ENCODE data around the gene VAT1. TPM values are rescaled to one million over a fixed set of nuclear protein-coding genes. Genes with fewer than 3 reads are reported as not detected.
A peak's percentile ranks its signal among the peaks of the same experiment; 100 is the strongest.

Gene VAT1
- total and polyA plus RNA-seq, 9 of the 15 experiments (the other 6 are each of a cell fraction or from before 2014, with no cell fraction given), result 29.4 to 153 (median 66.7) TPM

DNA sequence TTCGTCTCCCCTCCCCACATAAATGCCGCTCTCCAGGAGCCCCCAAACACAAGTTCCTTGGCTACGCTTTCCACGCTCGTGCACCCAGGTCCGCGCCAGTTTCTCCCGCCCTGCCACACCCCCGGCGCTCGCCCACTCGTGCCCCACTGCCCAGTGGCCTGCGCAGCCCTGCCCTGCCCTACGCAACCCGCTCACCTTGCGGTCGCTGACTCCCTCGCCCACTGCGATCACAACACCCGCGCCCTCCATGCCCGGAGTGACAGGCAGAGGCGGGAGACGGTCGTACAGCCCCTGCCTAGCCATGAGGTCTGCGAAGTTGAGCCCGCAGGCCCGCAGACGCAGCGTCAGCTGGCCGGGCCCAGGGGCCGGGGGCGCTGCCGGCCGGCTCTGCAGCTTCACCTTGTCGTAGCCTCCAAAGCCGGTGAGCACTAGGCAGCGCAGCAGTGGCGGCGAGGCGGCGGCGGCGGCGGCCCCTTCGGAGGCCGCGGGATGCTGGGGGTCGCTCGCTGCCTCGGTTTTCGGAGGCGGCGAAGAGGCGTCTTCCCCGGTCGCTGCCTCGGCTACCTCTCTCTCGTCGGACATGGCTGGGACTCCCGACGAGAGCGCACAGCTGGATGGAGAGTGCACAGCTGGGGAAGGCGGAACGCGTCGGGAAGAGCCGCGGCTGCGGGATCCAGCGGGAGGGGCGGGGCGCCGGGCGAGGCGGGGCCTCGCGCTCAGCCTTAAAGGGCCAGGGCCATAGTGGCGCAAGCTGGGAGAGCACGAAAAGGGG, at the start of gene VAT1 (continued):
- TF ChIP-seq, protein P1, sequence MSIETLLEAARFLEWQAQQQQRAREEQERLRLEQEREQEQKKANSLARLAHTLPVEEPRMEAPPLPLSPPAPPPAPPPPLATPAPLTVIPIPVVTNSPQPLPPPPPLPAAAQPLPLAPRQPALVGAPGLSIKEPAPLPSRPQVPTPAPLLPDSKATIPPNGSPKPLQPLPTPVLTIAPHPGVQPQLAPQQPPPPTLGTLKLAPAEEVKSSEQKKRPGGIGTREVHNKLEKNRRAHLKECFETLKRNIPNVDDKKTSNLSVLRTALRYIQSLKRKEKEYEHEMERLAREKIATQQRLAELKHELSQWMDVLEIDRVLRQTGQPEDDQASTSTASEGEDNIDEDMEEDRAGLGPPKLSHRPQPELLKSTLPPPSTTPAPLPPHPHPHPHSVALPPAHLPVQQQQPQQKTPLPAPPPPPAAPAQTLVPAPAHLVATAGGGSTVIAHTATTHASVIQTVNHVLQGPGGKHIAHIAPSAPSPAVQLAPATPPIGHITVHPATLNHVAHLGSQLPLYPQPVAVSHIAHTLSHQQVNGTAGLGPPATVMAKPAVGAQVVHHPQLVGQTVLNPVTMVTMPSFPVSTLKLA (conservative IDR thresholded peaks at IDR 0.05), result peak; percentile 67 to 79
- TF ChIP-seq, protein P2, sequence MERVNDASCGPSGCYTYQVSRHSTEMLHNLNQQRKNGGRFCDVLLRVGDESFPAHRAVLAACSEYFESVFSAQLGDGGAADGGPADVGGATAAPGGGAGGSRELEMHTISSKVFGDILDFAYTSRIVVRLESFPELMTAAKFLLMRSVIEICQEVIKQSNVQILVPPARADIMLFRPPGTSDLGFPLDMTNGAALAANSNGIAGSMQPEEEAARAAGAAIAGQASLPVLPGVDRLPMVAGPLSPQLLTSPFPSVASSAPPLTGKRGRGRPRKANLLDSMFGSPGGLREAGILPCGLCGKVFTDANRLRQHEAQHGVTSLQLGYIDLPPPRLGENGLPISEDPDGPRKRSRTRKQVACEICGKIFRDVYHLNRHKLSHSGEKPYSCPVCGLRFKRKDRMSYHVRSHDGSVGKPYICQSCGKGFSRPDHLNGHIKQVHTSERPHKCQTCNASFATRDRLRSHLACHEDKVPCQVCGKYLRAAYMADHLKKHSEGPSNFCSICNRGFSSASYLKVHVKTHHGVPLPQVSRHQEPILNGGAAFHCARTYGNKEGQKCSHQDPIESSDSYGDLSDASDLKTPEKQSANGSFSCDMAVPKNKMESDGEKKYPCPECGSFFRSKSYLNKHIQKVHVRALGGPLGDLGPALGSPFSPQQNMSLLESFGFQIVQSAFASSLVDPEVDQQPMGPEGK (CRISPR knock-in tag; IDR thresholded peaks at IDR 0.05; ENCODE audit: borderline replicate concordance), result no peak
- TF ChIP-seq, protein P3, sequence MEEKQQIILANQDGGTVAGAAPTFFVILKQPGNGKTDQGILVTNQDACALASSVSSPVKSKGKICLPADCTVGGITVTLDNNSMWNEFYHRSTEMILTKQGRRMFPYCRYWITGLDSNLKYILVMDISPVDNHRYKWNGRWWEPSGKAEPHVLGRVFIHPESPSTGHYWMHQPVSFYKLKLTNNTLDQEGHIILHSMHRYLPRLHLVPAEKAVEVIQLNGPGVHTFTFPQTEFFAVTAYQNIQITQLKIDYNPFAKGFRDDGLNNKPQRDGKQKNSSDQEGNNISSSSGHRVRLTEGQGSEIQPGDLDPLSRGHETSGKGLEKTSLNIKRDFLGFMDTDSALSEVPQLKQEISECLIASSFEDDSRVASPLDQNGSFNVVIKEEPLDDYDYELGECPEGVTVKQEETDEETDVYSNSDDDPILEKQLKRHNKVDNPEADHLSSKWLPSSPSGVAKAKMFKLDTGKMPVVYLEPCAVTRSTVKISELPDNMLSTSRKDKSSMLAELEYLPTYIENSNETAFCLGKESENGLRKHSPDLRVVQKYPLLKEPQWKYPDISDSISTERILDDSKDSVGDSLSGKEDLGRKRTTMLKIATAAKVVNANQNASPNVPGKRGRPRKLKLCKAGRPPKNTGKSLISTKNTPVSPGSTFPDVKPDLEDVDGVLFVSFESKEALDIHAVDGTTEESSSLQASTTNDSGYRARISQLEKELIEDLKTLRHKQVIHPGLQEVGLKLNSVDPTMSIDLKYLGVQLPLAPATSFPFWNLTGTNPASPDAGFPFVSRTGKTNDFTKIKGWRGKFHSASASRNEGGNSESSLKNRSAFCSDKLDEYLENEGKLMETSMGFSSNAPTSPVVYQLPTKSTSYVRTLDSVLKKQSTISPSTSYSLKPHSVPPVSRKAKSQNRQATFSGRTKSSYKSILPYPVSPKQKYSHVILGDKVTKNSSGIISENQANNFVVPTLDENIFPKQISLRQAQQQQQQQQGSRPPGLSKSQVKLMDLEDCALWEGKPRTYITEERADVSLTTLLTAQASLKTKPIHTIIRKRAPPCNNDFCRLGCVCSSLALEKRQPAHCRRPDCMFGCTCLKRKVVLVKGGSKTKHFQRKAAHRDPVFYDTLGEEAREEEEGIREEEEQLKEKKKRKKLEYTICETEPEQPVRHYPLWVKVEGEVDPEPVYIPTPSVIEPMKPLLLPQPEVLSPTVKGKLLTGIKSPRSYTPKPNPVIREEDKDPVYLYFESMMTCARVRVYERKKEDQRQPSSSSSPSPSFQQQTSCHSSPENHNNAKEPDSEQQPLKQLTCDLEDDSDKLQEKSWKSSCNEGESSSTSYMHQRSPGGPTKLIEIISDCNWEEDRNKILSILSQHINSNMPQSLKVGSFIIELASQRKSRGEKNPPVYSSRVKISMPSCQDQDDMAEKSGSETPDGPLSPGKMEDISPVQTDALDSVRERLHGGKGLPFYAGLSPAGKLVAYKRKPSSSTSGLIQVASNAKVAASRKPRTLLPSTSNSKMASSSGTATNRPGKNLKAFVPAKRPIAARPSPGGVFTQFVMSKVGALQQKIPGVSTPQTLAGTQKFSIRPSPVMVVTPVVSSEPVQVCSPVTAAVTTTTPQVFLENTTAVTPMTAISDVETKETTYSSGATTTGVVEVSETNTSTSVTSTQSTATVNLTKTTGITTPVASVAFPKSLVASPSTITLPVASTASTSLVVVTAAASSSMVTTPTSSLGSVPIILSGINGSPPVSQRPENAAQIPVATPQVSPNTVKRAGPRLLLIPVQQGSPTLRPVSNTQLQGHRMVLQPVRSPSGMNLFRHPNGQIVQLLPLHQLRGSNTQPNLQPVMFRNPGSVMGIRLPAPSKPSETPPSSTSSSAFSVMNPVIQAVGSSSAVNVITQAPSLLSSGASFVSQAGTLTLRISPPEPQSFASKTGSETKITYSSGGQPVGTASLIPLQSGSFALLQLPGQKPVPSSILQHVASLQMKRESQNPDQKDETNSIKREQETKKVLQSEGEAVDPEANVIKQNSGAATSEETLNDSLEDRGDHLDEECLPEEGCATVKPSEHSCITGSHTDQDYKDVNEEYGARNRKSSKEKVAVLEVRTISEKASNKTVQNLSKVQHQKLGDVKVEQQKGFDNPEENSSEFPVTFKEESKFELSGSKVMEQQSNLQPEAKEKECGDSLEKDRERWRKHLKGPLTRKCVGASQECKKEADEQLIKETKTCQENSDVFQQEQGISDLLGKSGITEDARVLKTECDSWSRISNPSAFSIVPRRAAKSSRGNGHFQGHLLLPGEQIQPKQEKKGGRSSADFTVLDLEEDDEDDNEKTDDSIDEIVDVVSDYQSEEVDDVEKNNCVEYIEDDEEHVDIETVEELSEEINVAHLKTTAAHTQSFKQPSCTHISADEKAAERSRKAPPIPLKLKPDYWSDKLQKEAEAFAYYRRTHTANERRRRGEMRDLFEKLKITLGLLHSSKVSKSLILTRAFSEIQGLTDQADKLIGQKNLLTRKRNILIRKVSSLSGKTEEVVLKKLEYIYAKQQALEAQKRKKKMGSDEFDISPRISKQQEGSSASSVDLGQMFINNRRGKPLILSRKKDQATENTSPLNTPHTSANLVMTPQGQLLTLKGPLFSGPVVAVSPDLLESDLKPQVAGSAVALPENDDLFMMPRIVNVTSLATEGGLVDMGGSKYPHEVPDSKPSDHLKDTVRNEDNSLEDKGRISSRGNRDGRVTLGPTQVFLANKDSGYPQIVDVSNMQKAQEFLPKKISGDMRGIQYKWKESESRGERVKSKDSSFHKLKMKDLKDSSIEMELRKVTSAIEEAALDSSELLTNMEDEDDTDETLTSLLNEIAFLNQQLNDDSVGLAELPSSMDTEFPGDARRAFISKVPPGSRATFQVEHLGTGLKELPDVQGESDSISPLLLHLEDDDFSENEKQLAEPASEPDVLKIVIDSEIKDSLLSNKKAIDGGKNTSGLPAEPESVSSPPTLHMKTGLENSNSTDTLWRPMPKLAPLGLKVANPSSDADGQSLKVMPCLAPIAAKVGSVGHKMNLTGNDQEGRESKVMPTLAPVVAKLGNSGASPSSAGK (IDR thresholded peaks at IDR 0.05), result no peak; the same call in 1 of the 2 replicates
- TF ChIP-seq, protein P4, sequence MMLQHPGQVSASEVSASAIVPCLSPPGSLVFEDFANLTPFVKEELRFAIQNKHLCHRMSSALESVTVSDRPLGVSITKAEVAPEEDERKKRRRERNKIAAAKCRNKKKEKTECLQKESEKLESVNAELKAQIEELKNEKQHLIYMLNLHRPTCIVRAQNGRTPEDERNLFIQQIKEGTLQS (IDR thresholded peaks at IDR 0.05), result no peak
- TF ChIP-seq, protein P4 (CRISPR knock-in tag; conservative IDR thresholded peaks at IDR 0.05), result no peak
- TF ChIP-seq NCOA6 (IDR thresholded peaks at IDR 0.05), result no peak; the same call in 1 of the 2 replicates
- TF ChIP-seq ZNF644 (tag; IDR thresholded peaks at IDR 0.05; ENCODE audit: low read depth), result no peak
- no peak for TF ChIP-seq ARHGAP35 (IDR thresholded peaks at IDR 0.05; ENCODE audit: partially characterized antibody)

Measured in K562 (cell line).